H1 (cell line): Measurements from ENCODE around the gene REM2.

Experiments used
- ATF3 ChIP-seq: IDR thresholded peaks from 2 replicates; pipeline ENCODE4 v1.6.1; 2011; ENCODE audit warnings: low read depth, mild to moderate bottlenecking, low read length; ENCODE audit not compliant: insufficient read depth
- CTCF ChIP-seq, 3 experiments: IDR thresholded peaks; 1 replicate in 2 of 3; 2 replicates in 1 of 3; pipeline versions ENCODE4 v1.5.1 to v1.6.1; 2011; ENCODE audit warnings: low read length in 3 of 3, mild to moderate bottlenecking in 3 of 3, inconsistent platforms in 2 of 3, low read depth in 1 of 3, moderate library complexity in 1 of 3; ENCODE audit not compliant: insufficient read depth in 1 of 3; ENCODE audit errors: control extremely low read depth in 1 of 3
- EZH2 ChIP-seq: fragments of 200-600 bp; sonication (generic); IDR thresholded peaks from 2 replicates; pipeline ENCODE4 v1.7.1; 2012; ENCODE audit warnings: low read depth, mild to moderate bottlenecking, moderate library complexity, low read length, inconsistent platforms; ENCODE audit not compliant: severe bottlenecking
- MAX ChIP-seq: IDR thresholded peaks from 2 replicates; pipeline ENCODE4 v1.6.1; 2012; ENCODE audit warnings: inconsistent platforms
- POLR2A ChIP-seq, 2 experiments: IDR thresholded peaks; 1 replicate in 1 of 2; 2 replicates in 1 of 2; pipeline ENCODE4 v1.6.1; 2011; ENCODE audit warnings: low read depth in 2 of 2, low read length in 2 of 2, mild to moderate bottlenecking in 2 of 2; ENCODE audit errors: control extremely low read depth in 1 of 2
- POLR2AphosphoS5 ChIP-seq: IDR thresholded peaks from 2 replicates; pipeline ENCODE4 v1.6.1; 2011; ENCODE audit warnings: low read depth, low read length
- TAF1 ChIP-seq: IDR thresholded peaks from 2 replicates; pipeline ENCODE4 v1.6.1; 2011; ENCODE audit warnings: mild to moderate bottlenecking, low read depth, low read length

GRCh38 chr14:22845103-22845394 lies 38.0 kb upstream of the REM2 start:
- TF ChIP-seq CTCF (IDR thresholded peaks at IDR 0.05; ENCODE audit: control extremely low read depth in 1 of 3, insufficient read depth in 1 of 3, low read depth in 1 of 3, low read length in 3 of 3) (no peak), ATF3 (no peak), POLR2AphosphoS5 (no peak), EZH2 (no peak), TAF1 (no peak), MAX (no peak), POLR2A (IDR thresholded peaks at IDR 0.05; ENCODE audit: control extremely low read depth in 1 of 2, low read depth in 2 of 2, low read length in 2 of 2) (no peak)
